Kidney glomerular epithelial cell (primary cell): Measurements from ENCODE around the gene B3GNT9.

ENCODE experiments used
- DNase-seq: peaks from one replicate; lab custom pipeline; 2025; lab: John Stamatoyannopoulos, UW

B3GNT9 gene

GRCh38 chr16:67185651-67186134 is 34.9 kb upstream of the B3GNT9 start:
- DNase-seq, result no peak

- peak; percentile 58 for DNase-seq
These were observed 34.3 kb upstream of the B3GNT9 start for GRCh38 chr16:67184995-67185650.

GRCh38 chr16:67184453-67184994 is 33.7 kb upstream of the B3GNT9 start:
- DNase-seq, result no peak

GRCh38 chr16:67183627-67184452 is 33.0 kb upstream of the B3GNT9 start, which contains the start of gene MATCAP1:
Gene MATCAP1 (minus strand): TSS chr16:67183963. CDS start chr16:67180610, 3,353 bp downstream.
- DNase-seq, result peak; percentile 95

- no peak for DNase-seq
These were observed 32.5 kb upstream of the B3GNT9 start for GRCh38 chr16:67183284-67183626.

- DNase-seq, result no peak
These were observed 31.5 kb upstream of the B3GNT9 start for GRCh38 chr16:67182288-67182687.

- DNase-seq, result peak; percentile 46
These were observed 30.5 kb upstream of the B3GNT9 start for GRCh38 chr16:67181346-67181745.

GRCh38 chr16:67180166-67180565 is 29.4 kb upstream of the B3GNT9 start:
- DNase-seq, result no peak

- no peak for DNase-seq
These were observed 28.8 kb upstream of the B3GNT9 start for GRCh38 chr16:67179421-67180080.

DNA sequence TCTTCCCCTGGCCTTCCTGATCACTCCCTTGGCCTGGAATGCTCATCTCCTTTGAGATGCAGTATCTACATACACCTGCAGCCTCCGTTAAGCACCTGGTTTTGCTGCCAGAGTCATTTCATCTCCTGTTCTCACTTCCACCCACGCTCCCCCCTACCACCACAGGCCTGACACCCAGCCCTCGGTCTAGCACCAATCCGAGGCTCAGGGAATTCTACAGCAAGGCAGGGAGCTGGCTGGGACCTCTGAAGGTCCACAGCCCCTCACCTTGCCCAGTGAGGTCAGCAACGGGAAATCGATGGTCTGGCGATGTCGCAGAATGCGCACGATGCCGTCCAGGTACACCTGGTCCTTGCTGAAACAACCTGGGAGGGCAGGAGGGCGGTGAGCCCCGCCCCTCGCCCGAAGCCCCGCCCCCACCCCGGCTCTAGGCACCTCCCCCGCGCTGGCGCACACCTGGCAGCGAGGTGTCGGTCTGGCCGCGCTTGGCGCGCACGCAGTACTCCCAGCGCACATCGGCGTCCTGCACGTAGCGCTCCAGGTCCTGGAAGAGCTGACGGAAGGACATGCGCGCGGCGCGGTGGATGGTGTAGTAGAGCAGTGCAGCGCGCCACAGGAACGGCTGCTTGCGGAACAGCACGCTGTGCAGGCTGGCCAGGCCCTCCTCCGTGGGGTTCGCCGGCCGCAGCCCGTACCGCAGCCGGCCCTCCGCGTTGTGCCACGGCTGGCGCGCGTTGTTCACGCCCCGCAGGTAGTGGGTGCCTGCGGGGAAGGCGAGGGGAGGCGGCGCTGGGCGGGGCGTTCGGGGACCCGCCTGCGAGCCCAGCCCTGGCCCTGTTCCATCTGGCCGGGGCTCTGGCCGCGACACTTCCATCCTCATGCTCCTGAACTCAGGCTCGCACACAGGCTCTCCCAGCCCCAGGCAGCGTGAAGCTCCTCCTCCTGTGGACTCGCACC is 27.2 kb upstream of the B3GNT9 start:
- peak; percentile 15 for DNase-seq

DNA sequence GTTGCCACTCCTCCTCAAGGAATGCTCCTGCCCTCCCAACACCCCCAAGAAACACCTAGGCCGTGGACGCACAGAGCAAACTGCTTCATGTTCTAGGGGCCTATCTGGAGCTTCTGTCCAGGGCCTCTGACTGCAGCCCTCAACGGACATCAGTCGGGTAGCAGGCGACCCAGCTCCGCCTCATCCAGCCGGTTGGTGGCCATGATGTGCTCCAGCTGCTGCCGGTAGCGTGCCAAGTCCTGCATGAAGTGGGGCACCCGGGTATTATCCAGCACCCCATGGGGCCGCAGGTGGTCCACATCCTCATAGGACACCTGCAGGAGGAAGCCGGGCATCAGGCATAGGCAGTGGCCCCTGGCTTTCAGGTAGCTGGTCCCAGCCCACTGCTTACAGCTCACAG is 25.9 kb upstream of the B3GNT9 start:
- DNase-seq, result no peak

DNA sequence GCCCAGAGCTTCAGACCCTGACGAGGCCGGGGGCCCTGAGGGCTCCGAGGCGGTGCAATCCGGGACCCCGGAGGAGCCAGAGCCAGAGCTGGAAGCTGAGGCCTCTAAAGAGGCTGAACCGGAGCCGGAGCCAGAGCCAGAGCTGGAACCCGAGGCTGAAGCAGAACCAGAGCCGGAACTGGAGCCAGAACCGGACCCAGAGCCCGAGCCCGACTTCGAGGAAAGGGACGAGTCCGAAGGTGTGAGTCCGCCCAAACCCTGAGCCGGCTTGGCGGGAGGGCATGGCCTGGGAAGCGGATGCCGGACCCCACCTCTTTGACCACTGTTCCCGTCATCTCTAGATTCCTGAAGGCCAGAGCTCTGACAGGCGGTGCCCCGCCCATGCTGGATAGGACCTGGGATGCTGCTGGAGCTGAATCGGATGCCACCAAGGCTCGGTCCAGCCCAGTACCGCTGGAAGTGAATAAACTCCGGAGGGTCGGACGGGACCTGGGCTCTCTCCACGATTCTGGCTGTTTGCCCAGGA is 24.0 kb upstream of the B3GNT9 start:
- DNase-seq, result no peak

- peak; percentile 77 for DNase-seq
These were observed 23.3 kb upstream of the B3GNT9 start for GRCh38 chr16:67173808-67174705.

DNA sequence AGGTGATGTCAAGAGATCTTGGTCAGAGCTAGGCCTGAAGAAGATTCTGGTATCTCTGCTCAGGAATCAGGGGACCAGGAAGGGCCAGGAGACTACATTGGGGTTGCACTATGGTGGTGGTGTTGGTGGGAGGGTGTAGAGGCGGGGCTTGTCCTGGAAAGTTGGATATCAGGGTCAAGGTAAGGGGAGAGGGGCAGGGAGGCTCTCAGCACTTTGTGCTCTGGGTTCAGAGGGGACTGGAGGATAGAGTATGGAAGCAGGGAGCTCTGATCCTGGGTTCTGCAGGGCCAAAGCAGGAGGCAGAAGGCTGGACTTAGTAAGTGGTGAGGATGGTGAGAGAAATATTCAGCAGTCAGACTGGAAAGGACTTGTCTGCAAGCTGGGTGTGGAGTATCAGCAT is 22.5 kb upstream of the B3GNT9 start:
- no peak for DNase-seq

DNA sequence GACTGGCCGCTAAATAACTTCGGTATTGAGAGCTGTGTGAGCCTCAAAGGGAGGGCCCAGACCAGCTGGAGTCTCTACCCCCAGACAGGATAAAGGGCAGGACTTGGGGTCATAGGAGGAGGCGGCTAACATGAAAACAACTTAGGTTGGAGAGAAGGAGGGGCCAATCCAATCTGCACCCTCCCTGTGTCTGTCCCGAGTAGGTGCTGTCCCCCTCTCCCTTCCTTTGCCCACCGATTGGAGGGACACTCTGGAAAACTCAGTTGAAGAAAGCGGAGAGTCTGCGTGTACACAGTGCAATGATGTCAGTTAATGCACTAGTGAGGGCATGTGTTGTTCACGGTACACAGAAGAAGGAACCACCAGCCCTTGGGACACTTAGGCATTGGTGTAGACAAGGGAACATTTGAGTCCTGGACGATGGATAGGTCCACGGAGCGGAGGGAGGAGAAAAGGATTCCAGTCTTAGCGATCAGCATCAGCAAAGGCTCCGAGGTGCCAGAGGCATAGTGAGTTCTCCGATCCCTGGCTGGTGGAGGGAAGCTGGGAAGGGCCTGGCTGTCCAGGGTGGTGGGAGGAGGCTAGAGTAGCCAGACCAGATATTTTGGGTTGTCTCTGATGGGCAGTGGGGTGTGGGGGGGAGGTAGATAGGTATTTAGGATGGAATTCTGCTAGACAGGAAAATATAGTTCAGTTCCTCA is 20.3 kb upstream of the B3GNT9 start:
- DNase-seq, result no peak

- peak; percentile 76 for DNase-seq
These were observed 19.6 kb upstream of the B3GNT9 start, which contains the start of gene NOL3 for GRCh38 chr16:67170168-67170948. Gene NOL3 (plus strand): TSS chr16:67170538.

DNA sequence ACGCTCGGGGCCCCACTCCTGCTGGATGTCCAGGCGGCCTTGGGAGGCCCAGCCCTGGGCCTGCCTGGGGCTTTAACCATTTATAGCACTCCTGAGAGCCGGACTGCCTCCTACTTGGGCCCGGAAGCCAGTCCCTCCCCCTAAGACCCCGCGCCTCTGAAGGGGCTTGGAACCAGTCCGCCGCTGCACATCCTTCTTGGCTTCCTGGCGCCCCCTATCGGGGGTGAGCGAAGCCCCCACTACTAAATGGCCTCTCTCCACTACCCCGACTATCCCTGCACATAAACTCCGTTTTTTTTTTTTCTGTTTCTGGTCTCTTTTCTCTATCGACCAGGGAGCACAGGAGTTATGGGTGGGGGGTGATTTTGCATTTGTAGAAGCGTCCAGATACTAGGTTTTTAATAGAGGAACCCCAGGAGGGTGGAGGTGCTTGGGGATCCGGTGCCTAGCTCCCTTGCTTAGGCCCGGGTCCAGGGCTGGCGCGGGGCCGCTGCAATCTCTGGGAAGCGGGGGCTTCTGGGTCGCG is 18.9 kb upstream of the B3GNT9 start:
- DNase-seq, result peak; percentile 19

DNA sequence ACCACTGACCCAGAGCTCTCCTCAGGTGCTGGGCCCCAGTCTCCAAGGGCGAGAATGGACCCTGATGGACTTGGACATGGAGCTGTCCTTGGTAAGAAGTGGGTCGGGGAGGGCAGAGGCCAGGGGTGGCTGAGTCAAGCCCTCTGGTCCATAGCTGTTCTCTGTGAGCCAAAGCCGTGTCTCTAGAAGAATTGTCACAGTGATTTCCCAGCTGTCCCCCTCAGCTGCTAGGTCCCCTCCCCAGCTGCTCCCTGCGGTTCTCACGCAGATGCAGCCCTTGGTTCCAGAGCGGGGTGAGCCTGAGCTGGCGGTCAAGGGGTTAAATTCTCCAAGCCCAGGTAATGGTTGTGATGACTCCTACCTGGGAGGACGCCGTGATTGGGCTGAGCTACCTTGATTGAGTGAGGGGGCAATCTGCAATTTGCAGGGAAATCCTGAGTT is 18.2 kb upstream of the B3GNT9 start:
- DNase-seq, result no peak
